Smooth muscle cell (in vitro differentiated cells): ENCODE data around the gene AFF3. TPM values are rescaled to one million over a fixed set of nuclear protein-coding genes. Genes with fewer than 3 reads are reported as not detected.
A peak's percentile ranks its signal among the peaks of the same experiment; 100 is the strongest.

Experiments
- DNase-seq: peaks from one replicate; lab custom pipeline; 2025; ENCODE audit not compliant: unreplicated experiment; lab: John Stamatoyannopoulos, UW
- H2AFZ ChIP-seq: fragments of 200-600 bp; sonication (generic); 2 replicates; pipeline ENCODE4 v1.6.0; 2016; ENCODE audit warnings: antibody characterized with exemption, low read depth, mild to moderate bottlenecking
- H3F3A ChIP-seq: fragments of 200-600 bp; sonication (generic); 2 replicates; pipeline ENCODE4 v1.6.0; 2017; ENCODE audit warnings: antibody characterized with exemption, low read depth
- H3K27ac ChIP-seq: fragments of 200-600 bp; sonication (generic); 2 replicates; pipeline ENCODE4 v1.5.1; 2016; ENCODE audit warnings: low read depth, mild to moderate bottlenecking
- H3K27me3 ChIP-seq: fragments of 200-600 bp; sonication (generic); 2 replicates; pipeline ENCODE4 v1.6.1; 2016; ENCODE audit warnings: low read depth, mild to moderate bottlenecking
- H3K36me3 ChIP-seq: fragments of 200-600 bp; sonication (generic); 2 replicates; pipeline ENCODE4 v1.5.1; 2016; ENCODE audit warnings: low read depth
- H3K4me1 ChIP-seq: fragments of 200-600 bp; sonication (generic); 2 replicates; pipeline ENCODE4 v1.5.1; 2016; ENCODE audit warnings: low read depth
- H3K4me2 ChIP-seq: fragments of 200-600 bp; sonication (generic); 2 replicates; pipeline ENCODE4 v1.6.0; 2016; ENCODE audit warnings: mild to moderate bottlenecking
- H3K4me3 ChIP-seq: fragments of 200-600 bp; sonication (generic); 2 replicates; pipeline ENCODE4 v1.5.1; 2016; ENCODE audit warnings: mild to moderate bottlenecking
- H3K79me2 ChIP-seq: fragments of 200-600 bp; sonication (generic); 2 replicates; pipeline ENCODE4 v1.6.0; 2016; ENCODE audit warnings: low read depth, mild to moderate bottlenecking
- H3K9ac ChIP-seq: fragments of 200-600 bp; sonication (generic); 2 replicates; pipeline ENCODE4 v1.6.0; 2016; ENCODE audit warnings: low read depth
- H3K9me3 ChIP-seq: fragments of 200-600 bp; sonication (generic); replicated peaks from 2 replicates; pipeline ENCODE4 v1.5.1; 2016; ENCODE audit warnings: low read depth
- H4K20me1 ChIP-seq: fragments of 200-600 bp; sonication (generic); 2 replicates; pipeline ENCODE4 v1.6.0; 2016; ENCODE audit warnings: low read depth
- CTCF ChIP-seq: fragments of 200-600 bp; sonication (generic); IDR thresholded peaks from 2 replicates; pipeline ENCODE4 v1.5.1; 2017; ENCODE audit warnings: borderline replicate concordance, mild to moderate bottlenecking, antibody characterized with exemption; ENCODE audit not compliant: insufficient read depth, poor library complexity, severe bottlenecking
- whole genome bisulfite sequencing: methylation state at CpG from one replicate; pipeline ENCODE4 v1.1.7; 2016; ENCODE audit warnings: low lambda C conversion rate; 5-methylcytosine and 5-hydroxymethylcytosine counted together
- polyA plus RNA-seq: library from polyadenylated mRNA; unstranded; fragments of >200 nt; fragmentation: Nextera tagmentation; extraction: Ambion mirVana; gene quantifications from 2 replicates; pipeline ENCODE4 v1.2.1, GENCODE V29; 2016
- total RNA-seq: library from RNA; depleted of rRNA; stranded (reverse); fragments of >200 nt; gene quantifications from 2 replicates; pipeline ENCODE4 v1.2.3, GENCODE V29; 2014

The AFF3 gene
- total and polyA plus RNA-seq, 2 experiments from 2014 or later, result 0.27 to 0.39 TPM

DNA sequence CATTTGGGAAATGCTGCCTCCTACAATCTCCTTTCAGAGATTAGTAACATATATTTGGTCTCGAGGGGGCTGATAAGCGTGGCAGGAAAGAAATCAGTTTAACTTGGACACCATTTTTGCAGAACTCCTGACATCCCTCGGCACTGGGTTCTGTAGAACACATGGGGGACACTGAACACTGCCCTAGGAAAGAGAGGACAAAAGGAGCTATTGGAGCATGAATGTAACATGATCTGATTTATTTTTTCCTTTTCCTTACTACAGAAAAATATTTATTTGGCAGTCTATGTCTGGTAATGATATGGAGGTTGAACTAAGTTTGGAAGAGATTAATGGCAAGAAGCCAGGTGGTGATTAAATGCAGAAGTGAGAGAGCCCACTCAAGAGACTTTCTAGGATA is 153.8 kb downstream of the AFF3 start:
- Histone ChIP-seq H3K27ac (no peak overlapping the region), H3K27me3 (peaks cover 58% of the 10 kb centered on the region), H3K9ac (no peak overlapping the region), H3K4me3 (no peak overlapping the region), H4K20me1 (no peaks in the 10 kb centered on the region), H3K4me2 (no peak overlapping the region), H3K36me3 (no peaks in the 10 kb centered on the region), H3F3A (no peaks in the 10 kb centered on the region), H2AFZ (no peak overlapping the region), H3K79me2 (no peaks in the 10 kb centered on the region), H3K4me1 (peaks cover 8% of the 10 kb centered on the region), H3K9me3 (no peaks in the 10 kb centered on the region)
- WGBS, result 78% methylated on average over 3 of the region's 3 CpGs
- DNase-seq, result no peak
- TF ChIP-seq CTCF, result no peak

- no peak overlapping the region for H2AFZ ChIP-seq
- no peaks in the 10 kb centered on the region for H3K9me3 ChIP-seq
- TF ChIP-seq CTCF, result no peak
- H3F3A ChIP-seq, result no peaks in the 10 kb centered on the region
- H3K27me3 ChIP-seq, result peaks cover 48% of the 10 kb centered on the region
- no peaks in the 10 kb centered on the region for H4K20me1 ChIP-seq
- no peak overlapping the region for H3K27ac ChIP-seq
- no peaks in the 10 kb centered on the region for H3K79me2 ChIP-seq
- DNase-seq, result no peak
- no peak overlapping the region for H3K9ac ChIP-seq
- no peak overlapping the region for H3K4me2 ChIP-seq
- H3K36me3 ChIP-seq, result no peaks in the 10 kb centered on the region
- 95% methylated on average over 4 of the region's 4 CpGs for WGBS
- H3K4me3 ChIP-seq, result no peak overlapping the region
- peaks cover 8% of the 10 kb centered on the region for H3K4me1 ChIP-seq
Observed at GRCh38 chr2:99987160-99987559, 155.2 kb downstream of the AFF3 start.

DNA sequence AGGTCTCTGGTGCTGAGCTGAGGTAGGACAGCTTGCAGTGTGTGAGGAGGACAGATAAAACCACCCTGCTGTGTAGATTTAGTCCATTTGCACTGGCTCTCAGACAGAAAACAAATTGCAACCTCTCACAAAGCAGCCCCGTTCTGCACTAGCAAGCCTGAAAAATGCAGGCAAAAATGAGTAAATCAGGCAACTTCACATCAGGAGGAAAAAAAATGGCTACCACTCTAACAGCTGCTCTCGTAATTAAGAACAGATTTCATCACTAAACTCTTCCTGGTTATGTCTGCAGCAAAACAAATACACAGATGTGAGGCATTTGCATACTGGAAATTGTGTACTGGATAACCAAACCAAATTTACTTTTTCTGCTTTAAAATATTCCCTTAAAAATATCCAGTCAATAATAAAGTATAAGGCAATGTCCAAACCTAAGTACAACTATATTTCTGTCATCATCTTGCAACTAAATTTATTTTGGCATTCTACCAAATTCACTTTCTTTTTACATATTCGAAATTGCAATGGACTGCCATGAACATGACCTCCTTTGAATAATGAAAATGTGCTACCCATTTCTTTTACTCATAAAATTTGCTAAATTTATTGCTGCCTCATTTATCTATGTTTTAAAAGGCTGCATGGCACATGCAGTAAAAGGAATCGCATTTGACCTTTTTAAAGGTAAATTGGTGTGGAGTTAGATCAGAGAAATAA is 157.4 kb downstream of the AFF3 start:
- TF ChIP-seq CTCF, result no peak
- Histone ChIP-seq H3K36me3 (no peaks in the 10 kb centered on the region), H3K4me1 (peaks cover 8% of the 10 kb centered on the region), H3K27ac (no peak overlapping the region), H4K20me1 (no peaks in the 10 kb centered on the region), H3K27me3 (peaks cover 35% of the 10 kb centered on the region), H3K79me2 (no peaks in the 10 kb centered on the region), H3K4me2 (peak overlapping the region; percentile 27), H3K9ac (no peak overlapping the region), H3K9me3 (no peaks in the 10 kb centered on the region), H3K4me3 (no peak overlapping the region), H3F3A (no peaks in the 10 kb centered on the region), H2AFZ (no peak overlapping the region)
- DNase-seq, result no peak
- 50% methylated on average over 4 of the region's 4 CpGs for WGBS

GRCh38 chr2:99982744-99983143 is 159.6 kb downstream of the AFF3 start:
- H3K79me2 ChIP-seq, result no peaks in the 10 kb centered on the region
- no peak overlapping the region for H3K4me2 ChIP-seq
- peaks cover 8% of the 10 kb centered on the region for H3K4me1 ChIP-seq
- DNase-seq, result no peak
- H3K27ac ChIP-seq, result no peak overlapping the region
- 99% methylated on average over 2 of the region's 2 CpGs for WGBS
- no peaks in the 10 kb centered on the region for H3F3A ChIP-seq
- H4K20me1 ChIP-seq, result no peaks in the 10 kb centered on the region
- peaks cover 20% of the 10 kb centered on the region for H3K27me3 ChIP-seq
- H2AFZ ChIP-seq, result no peak overlapping the region
- no peak overlapping the region for H3K4me3 ChIP-seq
- no peaks in the 10 kb centered on the region for H3K36me3 ChIP-seq
- no peaks in the 10 kb centered on the region for H3K9me3 ChIP-seq
- H3K9ac ChIP-seq, result no peak overlapping the region
- no peak for TF ChIP-seq CTCF
